ENCODE results near the gene CYS1. TPM values are rescaled to one million over a fixed set of nuclear protein-coding genes. Genes with fewer than 3 reads are reported as not detected.
"Not testable (repeated sequence)": the region's sequence is repeated elsewhere in the genome, so short reads cannot be mapped to it uniquely, and the experiment has no call there.

The CYS1 gene
- polyA plus RNA-seq, 2 of the 4 experiments (the other 2 are of a cell fraction), result 0.68 to 1.1 TPM

- no peaks in the 10 kb centered on the region for H3K4me1 ChIP-seq
- no peak overlapping the region for H3K4me3 ChIP-seq
- no peak for FAIRE-seq
- 70% methylated on average over 29 of the region's 29 CpGs for WGBS (ENCODE audit: missing lambda C conversion rate)
- no peak; a peak in 1 of 6 replicates for ATAC-seq
- H3K4me2 ChIP-seq, result no peak overlapping the region
- no peak overlapping the region for H3K27ac ChIP-seq
- no peak for TF ChIP-seq CBX8 (IDR thresholded peaks at IDR 0.05)
- TF ChIP-seq CBX2 (IDR thresholded peaks at IDR 0.05; ENCODE audit: borderline replicate concordance, low read depth), result no peak
- TF ChIP-seq TFCP2L1 (CRISPR knock-in tag; IDR thresholded peaks at IDR 0.05), result no peak
- no peak for TF ChIP-seq NR3C1 (IDR thresholded peaks at IDR 0.05)
- no peak for TF ChIP-seq BHLHE40 (IDR thresholded peaks at IDR 0.05; ENCODE audit: low read depth, low read length)
- TF ChIP-seq USF2 (IDR thresholded peaks at IDR 0.05), result no peak
- TF ChIP-seq MAFK (IDR thresholded peaks at IDR 0.05; ENCODE audit: partially characterized antibody), result no peak
- no peak for TF ChIP-seq MAZ (IDR thresholded peaks at IDR 0.05; ENCODE audit: borderline replicate concordance, low read depth, low read length)
- TF ChIP-seq MYC (IDR thresholded peaks at IDR 0.05; ENCODE audit: borderline replicate concordance, low read length), result no peak
- TF ChIP-seq TP53 (CRISPR knock-in tag; IDR thresholded peaks at IDR 0.05), result no peak
- no peak for TF ChIP-seq NFE2L2 (conservative IDR thresholded peaks at IDR 0.05; ENCODE audit: low read length)
- no peak for TF ChIP-seq FOXS1 (CRISPR knock-in tag; IDR thresholded peaks at IDR 0.05)
- no peak for TF ChIP-seq PBX3 (IDR thresholded peaks at IDR 0.05)
- TF ChIP-seq HES2 (IDR thresholded peaks at IDR 0.05), result no peak
- TF ChIP-seq SMC3 (IDR thresholded peaks at IDR 0.05), result no peak
- TF ChIP-seq ELK1 (IDR thresholded peaks at IDR 0.05; ENCODE audit: low read depth, low read length), result no peak
- TF ChIP-seq POLR2A (IDR thresholded peaks at IDR 0.05; ENCODE audit: low read length), result no peak
- TF ChIP-seq JUN (IDR thresholded peaks at IDR 0.05), result no peak
- TF ChIP-seq PHF8 (IDR thresholded peaks at IDR 0.05; ENCODE audit: borderline replicate concordance, low read depth), result no peak
- POLR2A ChIA-PET, result no interaction called here
- peaks cover 12% of the 10 kb centered on the region; the same call in 2 of the 3 replicates for H3K9me3 ChIP-seq
- CTCF ChIA-PET, result no interaction called here
- DNase-seq (ENCODE audit: low read depth in 1 of 2, low spot score in 1 of 2), result no peak
Observed at GRCh38 chr2:10012963-10013461, 67.2 kb downstream of the CYS1 start.

- DNase-seq (ENCODE audit: low read depth in 1 of 2, low spot score in 1 of 2); POLR2A ChIA-PET; H3K4me2 ChIP-seq; FAIRE-seq; H3K4me1 ChIP-seq; H3K4me3 ChIP-seq; H3K27ac ChIP-seq; ATAC-seq; CTCF ChIA-PET: not testable (repeated sequence)
- H3K9me3 ChIP-seq, result peaks cover 12% of the 10 kb centered on the region; the same call in 2 of the 3 replicates
- WGBS (ENCODE audit: missing lambda C conversion rate), result 74% methylated on average over 37 of the region's 37 CpGs
Observed at GRCh38 chr2:10012366-10012962, 67.7 kb downstream of the CYS1 start.

GRCh38 chr2:10011606-10012325 lies 68.4 kb downstream of the CYS1 start:
- ATAC-seq; H3K9me3 ChIP-seq; H3K4me1 ChIP-seq; FAIRE-seq; POLR2A ChIA-PET; H3K4me3 ChIP-seq; H3K4me2 ChIP-seq; H3K27ac ChIP-seq; DNase-seq (ENCODE audit: low read depth in 1 of 2, low spot score in 1 of 2); CTCF ChIA-PET: not testable (repeated sequence)
- WGBS (ENCODE audit: missing lambda C conversion rate), result 90% methylated on average over 61 of the region's 61 CpGs

- CTCF ChIA-PET, result interaction anchor here (0.6 to 8.7 kb wide), 2 partner anchors 26 to 33 kb away, joined by 3 to 65 read pairs; no protein-coding TSS in a partner anchor
- ATAC-seq; DNase-seq (ENCODE audit: low read depth in 1 of 2, low spot score in 1 of 2); H3K27ac ChIP-seq; H3K4me2 ChIP-seq; FAIRE-seq; POLR2A ChIA-PET; H3K9me3 ChIP-seq; H3K4me1 ChIP-seq; H3K4me3 ChIP-seq: not testable (repeated sequence)
- WGBS (ENCODE audit: missing lambda C conversion rate), result 90% methylated on average over 52 of the region's 52 CpGs
Observed at GRCh38 chr2:10010861-10011605, 69.2 kb downstream of the CYS1 start.
